ENCODE data around the gene RRP15. TPM values are rescaled to one million over a fixed set of nuclear protein-coding genes. Genes with fewer than 3 reads are reported as not detected.

Gene RRP15
- total and polyA plus RNA-seq, 2 of the 8 experiments (the other 6 are each of a cell fraction or from before 2014, with no cell fraction given), result 3.7 to 52.8 TPM

DNA sequence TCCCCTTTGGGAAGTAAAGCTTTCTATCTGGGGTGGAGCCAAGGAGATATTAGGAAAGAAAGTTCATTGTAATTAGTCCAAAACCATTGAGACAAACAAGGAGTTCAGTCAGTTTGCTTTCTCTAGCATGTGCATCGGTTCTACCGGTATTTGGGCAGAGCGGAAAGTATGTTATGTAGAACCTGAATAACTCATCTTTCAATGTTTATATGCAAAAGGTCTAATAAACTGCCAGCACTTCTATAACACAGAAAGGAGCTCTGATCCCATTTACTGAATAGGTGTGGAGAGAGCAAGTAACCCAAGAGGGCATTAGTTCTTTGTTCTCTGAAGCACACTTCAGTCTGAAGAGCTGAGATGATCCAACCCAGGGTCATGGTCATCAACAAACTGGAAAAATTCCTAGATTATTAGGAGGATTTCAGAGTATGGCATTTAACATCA is 63.6 kb downstream of the RRP15 start (continued):
- TF ChIP-seq, protein P1, sequence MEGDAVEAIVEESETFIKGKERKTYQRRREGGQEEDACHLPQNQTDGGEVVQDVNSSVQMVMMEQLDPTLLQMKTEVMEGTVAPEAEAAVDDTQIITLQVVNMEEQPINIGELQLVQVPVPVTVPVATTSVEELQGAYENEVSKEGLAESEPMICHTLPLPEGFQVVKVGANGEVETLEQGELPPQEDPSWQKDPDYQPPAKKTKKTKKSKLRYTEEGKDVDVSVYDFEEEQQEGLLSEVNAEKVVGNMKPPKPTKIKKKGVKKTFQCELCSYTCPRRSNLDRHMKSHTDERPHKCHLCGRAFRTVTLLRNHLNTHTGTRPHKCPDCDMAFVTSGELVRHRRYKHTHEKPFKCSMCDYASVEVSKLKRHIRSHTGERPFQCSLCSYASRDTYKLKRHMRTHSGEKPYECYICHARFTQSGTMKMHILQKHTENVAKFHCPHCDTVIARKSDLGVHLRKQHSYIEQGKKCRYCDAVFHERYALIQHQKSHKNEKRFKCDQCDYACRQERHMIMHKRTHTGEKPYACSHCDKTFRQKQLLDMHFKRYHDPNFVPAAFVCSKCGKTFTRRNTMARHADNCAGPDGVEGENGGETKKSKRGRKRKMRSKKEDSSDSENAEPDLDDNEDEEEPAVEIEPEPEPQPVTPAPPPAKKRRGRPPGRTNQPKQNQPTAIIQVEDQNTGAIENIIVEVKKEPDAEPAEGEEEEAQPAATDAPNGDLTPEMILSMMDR (IDR thresholded peaks at IDR 0.05; ENCODE audit: control extremely low read depth in 1 of 3, insufficient read depth in 1 of 3, low read depth in 1 of 3, low read length in 3 of 3), result no peak

Measured in H1 (cell line).